ENCODE measurements around the gene ATOH8. TPM values are rescaled to one million over a fixed set of nuclear protein-coding genes. Genes with fewer than 3 reads are reported as not detected.

The ATOH8 gene
- total RNA-seq, 4 donors from 2014 or later = 39.8 to 137 (median 61.9) TPM

DNA sequence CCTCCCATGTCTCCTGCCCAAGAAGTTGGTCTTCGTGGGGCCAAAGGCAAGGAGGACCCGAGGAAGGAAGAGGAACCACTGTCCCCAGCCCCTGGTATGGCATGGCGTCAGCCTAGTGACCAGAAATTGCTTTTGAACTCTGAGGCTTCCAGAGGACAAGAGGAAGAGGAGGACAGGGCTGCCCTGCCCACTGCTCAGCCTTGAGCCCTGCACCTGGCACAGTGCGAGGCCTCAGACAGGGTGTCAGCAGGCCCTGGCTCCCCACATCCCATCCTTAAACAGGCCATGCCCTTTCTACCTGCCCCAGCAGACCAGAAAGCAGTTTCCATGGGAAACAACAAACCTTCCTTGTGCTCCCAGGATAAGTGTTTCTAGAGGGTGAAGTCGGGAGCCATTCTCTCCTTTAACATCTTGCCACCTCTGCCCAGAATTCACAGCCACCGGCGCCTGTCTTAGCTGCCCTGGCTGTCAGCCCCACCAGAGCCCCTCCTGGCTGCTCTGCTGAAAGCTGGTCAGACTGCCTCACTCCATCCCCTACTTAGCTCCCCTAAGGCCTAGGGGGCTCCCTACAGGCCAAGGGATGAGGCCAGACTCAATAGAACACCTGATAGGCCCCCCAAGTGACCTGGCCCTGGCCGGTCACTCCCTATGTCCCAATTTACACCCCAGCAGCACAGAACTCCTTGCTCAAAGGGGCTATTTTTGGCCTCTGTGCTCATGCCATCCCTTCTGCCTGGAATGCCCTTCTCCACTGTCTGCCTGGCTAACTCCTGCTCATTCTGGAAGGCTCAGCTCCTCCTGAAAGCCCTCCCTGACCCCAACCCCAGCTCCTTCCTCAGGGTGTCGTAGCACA, 20.6 kb downstream of the ATOH8 start:
- no peak for TF ChIP-seq CTCF (IDR thresholded peaks at IDR 0.05; ENCODE audit: low read depth)

DNA sequence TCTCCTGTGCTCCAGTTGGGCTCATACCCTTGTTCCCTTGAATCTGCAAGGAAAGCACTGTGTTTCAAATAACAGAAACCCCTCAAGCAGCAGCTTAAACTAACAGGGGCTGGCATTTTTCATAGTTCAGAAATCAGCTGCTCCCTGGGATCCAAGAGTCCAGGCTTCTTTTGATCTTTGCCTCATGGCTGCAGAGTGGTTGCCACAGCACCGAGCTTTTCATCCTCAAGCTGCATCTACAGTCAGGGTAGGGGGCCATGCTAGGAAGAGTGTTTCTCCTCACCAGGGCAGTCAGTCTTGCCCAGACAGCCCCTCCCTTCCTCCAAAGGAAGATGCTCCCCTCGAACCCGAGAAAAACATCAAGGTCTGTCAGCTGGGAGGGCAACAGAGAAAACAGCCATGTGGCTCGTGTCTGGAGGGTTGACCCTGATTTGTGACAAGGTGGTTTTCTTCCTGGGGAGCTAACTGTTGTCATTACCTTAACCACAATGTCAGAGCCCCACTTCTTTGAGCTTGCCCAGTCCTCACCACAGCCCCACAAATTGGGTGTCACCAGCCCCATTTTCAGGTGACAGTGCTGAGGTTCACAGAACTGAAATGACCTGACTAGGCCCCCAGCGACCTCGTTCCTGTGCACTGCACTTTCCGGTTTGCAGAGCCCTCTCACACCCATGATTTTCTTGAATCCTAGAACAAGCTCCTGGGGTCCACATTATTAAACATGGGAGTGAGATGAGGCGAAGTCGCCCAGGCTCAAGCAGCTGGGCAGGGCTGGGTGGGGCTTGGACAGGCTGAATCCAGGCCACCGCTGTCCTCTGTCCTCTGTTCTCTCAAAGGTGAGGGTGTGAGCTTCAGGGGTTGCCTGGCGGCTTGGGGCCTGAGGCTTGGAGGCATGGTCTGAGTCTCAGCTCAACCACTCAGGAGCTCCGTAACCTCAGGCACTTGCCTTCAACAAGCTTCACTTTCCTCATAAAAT, 21.9 kb downstream of the ATOH8 start:
- TF ChIP-seq CTCF (IDR thresholded peaks at IDR 0.05; ENCODE audit: low read depth) = no peak

DNA sequence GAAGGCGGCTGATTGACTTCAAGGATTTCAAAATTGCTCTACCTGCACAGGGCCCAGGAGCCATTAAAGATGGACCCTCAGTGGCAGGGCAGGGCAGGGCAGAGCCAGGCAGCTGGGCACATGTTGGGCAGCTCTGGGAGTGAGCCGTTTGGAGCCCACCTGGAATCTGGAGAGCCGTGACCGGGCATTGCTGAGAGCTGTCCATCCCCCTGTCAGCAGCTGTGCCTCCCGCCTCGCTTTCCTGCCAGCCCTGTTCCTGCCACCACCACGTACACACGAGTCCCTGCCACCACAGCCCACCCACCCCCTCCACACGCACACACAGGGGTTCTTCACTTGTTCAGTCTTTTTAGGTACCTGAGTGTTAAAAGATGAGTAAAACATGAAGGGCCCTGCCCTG, 22.9 kb downstream of the ATOH8 start:
- no peak for TF ChIP-seq CTCF (IDR thresholded peaks at IDR 0.05; ENCODE audit: low read depth)

GRCh38 chr2:85777441-85777861, 23.7 kb downstream of the ATOH8 start:
- no peak for TF ChIP-seq CTCF (IDR thresholded peaks at IDR 0.05; ENCODE audit: low read depth)

DNA sequence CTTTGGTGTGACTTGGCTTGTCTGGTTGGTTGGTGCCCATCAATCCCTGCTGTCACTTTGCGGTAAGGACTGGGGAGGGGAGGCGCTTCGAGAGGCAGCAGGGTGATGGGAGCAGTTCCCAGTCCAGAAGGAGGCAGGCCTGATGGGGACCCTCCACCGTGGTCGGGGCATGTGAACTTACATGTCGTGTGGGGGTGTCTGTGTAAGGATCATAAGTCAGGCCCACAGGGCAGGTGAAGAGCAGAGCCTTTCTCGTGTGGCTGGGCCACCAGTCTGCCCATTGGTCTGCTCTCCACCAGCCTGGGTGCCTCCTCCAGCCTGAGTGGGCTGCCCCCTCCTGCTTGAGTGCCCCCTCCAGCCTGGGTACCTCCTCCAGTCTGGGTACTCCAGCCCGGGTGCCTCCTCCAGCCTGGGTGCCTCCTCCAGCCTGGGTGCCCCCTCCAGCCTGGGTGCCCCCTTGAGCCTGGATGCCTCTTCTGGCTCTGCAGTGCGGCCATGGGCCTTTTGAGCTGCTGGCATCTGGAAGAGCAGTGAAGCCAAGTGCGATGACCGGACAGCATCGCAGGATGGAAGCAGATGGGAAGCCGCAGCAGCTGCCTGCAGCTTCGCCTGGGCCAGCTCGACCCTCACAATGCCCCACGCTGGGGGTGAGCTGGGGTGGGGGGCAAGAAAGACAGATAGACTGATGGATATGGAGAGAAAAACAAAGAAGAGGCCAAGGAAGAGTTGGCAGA, 25.0 kb downstream of the ATOH8 start:
- no peak for TF ChIP-seq CTCF (IDR thresholded peaks at IDR 0.05; ENCODE audit: low read depth)

- TF ChIP-seq CTCF (IDR thresholded peaks at IDR 0.05; ENCODE audit: low read depth) = no peak
These were observed 26.0 kb downstream of the ATOH8 start for GRCh38 chr2:85779641-85780315.

Data from subcutaneous adipose tissue (tissue), 4 donors.